ENCODE data around the gene BAIAP3.
"Not testable (repeated sequence)": the region's sequence is repeated elsewhere in the genome, so short reads cannot be mapped to it uniquely, and the experiment has no call there.

- not testable (repeated sequence) for TF ChIP-seq EZH2 (IDR thresholded peaks at IDR 0.05; ENCODE audit: insufficient read depth, poor library complexity, severe bottlenecking); EZH2phosphoT487 (IDR thresholded peaks at IDR 0.05; ENCODE audit: insufficient read depth, low read depth)
Measured at GRCh38 chr16:1328961-1329360, 4.5 kb upstream of the BAIAP3 start.
